ENCODE measurements around the gene PLXNA4.
A peak's percentile ranks its signal among the peaks of the same experiment; 100 is the strongest.

Gene PLXNA4

GRCh38 chr7:132249256-132249971, 326.9 kb downstream of the PLXNA4 start:
- no peak for TF ChIP-seq POLR2A (IDR thresholded peaks at IDR 0.05; ENCODE audit: extremely low read depth, insufficient read length)
- TF ChIP-seq CTCF (IDR thresholded peaks at IDR 0.05; ENCODE audit: low read depth, low read length) = peak; percentile 37
- H3K4me3 ChIP-seq (ENCODE audit: low read depth, low read length) = no peak overlapping the region
- peak; percentile 25 for DNase-seq (ENCODE audit: low read depth)

- H3K4me3 ChIP-seq (ENCODE audit: low read depth, low read length) = no peak overlapping the region
- DNase-seq (ENCODE audit: low read depth) = no peak
- TF ChIP-seq MAX (IDR thresholded peaks at IDR 0.05; ENCODE audit: low read depth, low read length) (no peak), POLR2A (IDR thresholded peaks at IDR 0.05; ENCODE audit: extremely low read depth, insufficient read length) (no peak), MYC (IDR thresholded peaks at IDR 0.05; ENCODE audit: low read depth, low read length) (no peak), CTCF (IDR thresholded peaks at IDR 0.05; ENCODE audit: low read depth, low read length) (no peak)
Observed at GRCh38 chr7:132248841-132249240, 327.4 kb downstream of the PLXNA4 start.

- TF ChIP-seq CTCF (IDR thresholded peaks at IDR 0.05; ENCODE audit: low read depth, low read length) (no peak), POLR2A (IDR thresholded peaks at IDR 0.05; ENCODE audit: extremely low read depth, insufficient read length) (no peak), MYC (IDR thresholded peaks at IDR 0.05; ENCODE audit: low read depth, low read length) (no peak), MAX (IDR thresholded peaks at IDR 0.05; ENCODE audit: low read depth, low read length) (no peak)
- no peak for DNase-seq (ENCODE audit: low read depth)
- no peak overlapping the region for H3K4me3 ChIP-seq (ENCODE audit: low read depth, low read length)
Observed at GRCh38 chr7:132247995-132248618, 328.2 kb downstream of the PLXNA4 start.

DNA sequence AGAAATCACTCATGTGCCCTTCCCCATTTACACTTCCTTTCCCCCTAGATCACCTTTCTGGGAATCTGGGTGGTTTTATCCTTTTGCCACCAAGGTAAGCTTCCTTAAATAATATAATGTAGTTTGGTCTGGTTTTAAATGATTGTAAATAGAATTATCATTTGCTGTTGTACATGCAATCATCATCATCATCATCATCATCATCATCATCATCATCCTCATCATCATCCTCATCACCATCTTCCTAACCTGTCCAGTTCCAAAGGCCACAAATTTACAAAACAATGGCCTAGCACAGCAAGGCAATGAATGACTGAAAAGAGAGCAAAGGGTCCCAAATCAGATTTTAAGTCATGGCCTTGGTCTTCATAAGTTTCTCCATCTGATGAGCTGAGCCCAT, 329.7 kb downstream of the PLXNA4 start:
- DNase-seq (ENCODE audit: low read depth) = no peak
- TF ChIP-seq MAX (IDR thresholded peaks at IDR 0.05; ENCODE audit: low read depth, low read length) = no peak
- H3K4me3 ChIP-seq (ENCODE audit: low read depth, low read length) = no peak overlapping the region

DNA sequence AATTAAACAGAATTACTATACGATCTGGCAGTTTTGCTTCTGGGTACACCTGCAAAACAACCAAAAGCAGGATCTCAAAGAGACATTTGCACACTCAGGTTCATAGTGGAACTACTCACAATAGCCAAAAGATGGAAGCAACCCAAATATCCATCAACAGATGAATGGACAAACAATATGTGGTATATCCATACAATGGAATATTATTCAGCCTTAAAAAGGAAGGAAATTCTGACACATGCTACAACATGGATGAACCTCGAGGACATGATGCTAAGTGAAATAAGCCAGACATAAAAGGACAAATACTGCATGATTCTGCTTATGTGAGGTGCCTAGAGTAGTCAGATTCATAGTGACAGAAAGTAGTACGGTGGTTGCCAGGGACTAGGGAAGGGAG, 330.7 kb downstream of the PLXNA4 start:
- no peak overlapping the region for H3K4me3 ChIP-seq (ENCODE audit: low read depth, low read length)
- TF ChIP-seq CTCF (IDR thresholded peaks at IDR 0.05; ENCODE audit: low read depth, low read length) = no peak
- no peak for TF ChIP-seq MAX (IDR thresholded peaks at IDR 0.05; ENCODE audit: low read depth, low read length)
- no peak for TF ChIP-seq MYC (IDR thresholded peaks at IDR 0.05; ENCODE audit: low read depth, low read length)
- TF ChIP-seq POLR2A (IDR thresholded peaks at IDR 0.05; ENCODE audit: extremely low read depth, insufficient read length) = no peak
- DNase-seq (ENCODE audit: low read depth) = no peak

DNA sequence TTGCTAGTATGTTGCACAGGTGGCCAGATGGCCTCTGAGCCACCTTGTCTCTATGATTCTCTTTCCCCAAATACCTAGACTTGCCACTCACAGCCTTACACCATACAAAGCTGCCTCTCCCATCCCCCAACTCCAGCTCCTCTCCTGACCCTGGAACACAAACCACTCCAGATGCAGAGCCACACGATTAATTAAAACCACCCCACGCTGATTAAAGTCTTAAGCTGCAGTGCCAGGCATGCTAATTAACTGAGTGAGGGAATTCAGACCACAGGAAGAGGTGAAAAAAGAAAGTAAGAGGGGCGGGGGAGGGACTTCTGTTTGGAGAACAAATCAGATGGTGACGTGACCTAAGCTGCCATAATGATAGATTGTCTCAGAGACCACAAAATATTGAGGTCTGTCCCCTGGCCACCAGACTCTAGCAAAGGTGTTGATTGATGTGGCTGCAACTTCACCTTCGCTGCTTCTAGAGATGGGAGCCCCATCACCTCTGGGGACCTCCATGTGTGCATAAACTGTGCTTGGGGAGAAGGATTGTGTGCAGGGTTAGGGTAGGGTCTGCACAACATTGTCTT, 331.3 kb downstream of the PLXNA4 start:
- TF ChIP-seq CTCF (IDR thresholded peaks at IDR 0.05; ENCODE audit: low read depth, low read length) (no peak), MAX (IDR thresholded peaks at IDR 0.05; ENCODE audit: low read depth, low read length) (no peak), MYC (IDR thresholded peaks at IDR 0.05; ENCODE audit: low read depth, low read length) (no peak), POLR2A (IDR thresholded peaks at IDR 0.05; ENCODE audit: extremely low read depth, insufficient read length) (no peak)

More for the DNA sequence above, 331.3 kb downstream of the PLXNA4 start:
- no peak for DNase-seq (ENCODE audit: low read depth)
- H3K4me3 ChIP-seq (ENCODE audit: low read depth, low read length) = no peak overlapping the region
